OCI-LY1 (cell line): ENCODE results near the gene CNPY2.
A peak's percentile ranks its signal among the peaks of the same experiment; 100 is the strongest.

ENCODE experiments used
- H2AFZ ChIP-seq: fragments of 200-600 bp; sonication (generic), shearing (Covaris generic); 2 replicates; pipeline ENCODE4 v1.6.0; 2014; ENCODE audit warnings: antibody characterized with exemption, mild to moderate bottlenecking, low read length
- H3F3A ChIP-seq: fragments of 200-600 bp; sonication (generic), shearing (Covaris generic); 2 replicates; pipeline ENCODE4 v1.6.0; 2014; ENCODE audit warnings: mild to moderate bottlenecking, antibody characterized with exemption, low read length, moderate library complexity; ENCODE audit not compliant: insufficient read depth
- H3K27ac ChIP-seq: fragments of 200-600 bp; sonication (generic); 2 replicates; pipeline ENCODE4 v1.5.1; 2014; ENCODE audit warnings: low read length, mixed run types, mild to moderate bottlenecking, low read depth; ENCODE audit not compliant: poor library complexity, severe bottlenecking
- H3K27me3 ChIP-seq: fragments of 200-600 bp; sonication (generic); 2 replicates; pipeline ENCODE4 v1.6.0; 2014; ENCODE audit warnings: antibody characterized with exemption, mild to moderate bottlenecking, low read length, moderate library complexity; ENCODE audit not compliant: insufficient read depth
- H3K36me3 ChIP-seq: fragments of 200-600 bp; sonication (generic); 2 replicates; pipeline ENCODE4 v1.6.1; 2014; ENCODE audit warnings: mild to moderate bottlenecking, antibody characterized with exemption, low read length, moderate library complexity, mixed read lengths; ENCODE audit not compliant: insufficient read depth
- H3K4me1 ChIP-seq: fragments of 200-600 bp; sonication (generic); 2 replicates; pipeline ENCODE4 v1.5.1; 2014; ENCODE audit warnings: mild to moderate bottlenecking, low read length, moderate library complexity; ENCODE audit not compliant: insufficient read depth, severe bottlenecking
- H3K4me2 ChIP-seq: fragments of 200-600 bp; sonication (generic), shearing (Covaris generic); 2 replicates; pipeline ENCODE4 v1.6.1; 2014; ENCODE audit warnings: low read length
- H3K4me3 ChIP-seq: fragments of 200-600 bp; sonication (generic); 2 replicates; pipeline ENCODE4 v1.5.1; 2014; ENCODE audit warnings: low read length, low read depth, mild to moderate bottlenecking, mixed read lengths; ENCODE audit not compliant: poor library complexity, severe bottlenecking
- H3K79me2 ChIP-seq: fragments of 200-600 bp; shearing (Covaris generic); 2 replicates; pipeline ENCODE4 v1.6.1; 2016; ENCODE audit warnings: mixed run types, low read length, mixed read lengths; ENCODE audit not compliant: insufficient read depth
- H3K9ac ChIP-seq: fragments of 200-600 bp; sonication (generic), shearing (Covaris generic); 2 replicates; pipeline ENCODE4 v1.6.1; 2014; ENCODE audit warnings: mild to moderate bottlenecking, low read length, mixed read lengths
- H3K9me2 ChIP-seq: fragments of 200-600 bp; sonication (generic), shearing (Covaris generic); 2 replicates; pipeline ENCODE4 v1.6.1; 2014; ENCODE audit warnings: low read depth, mild to moderate bottlenecking, low read length, mixed read lengths
- H3K9me3 ChIP-seq: fragments of 200-600 bp; shearing (Covaris generic); 2 replicates; pipeline ENCODE4 v1.6.1; 2014; ENCODE audit warnings: low read length, mixed read lengths
- H4K20me1 ChIP-seq: fragments of 200-600 bp; sonication (generic), shearing (Covaris generic); 2 replicates; pipeline ENCODE4 v1.6.0; 2016; ENCODE audit warnings: mild to moderate bottlenecking, low read length; ENCODE audit not compliant: insufficient read depth
- EZH2 ChIP-seq: fragments of 200-600 bp; sonication (generic), shearing (Covaris generic); IDR thresholded peaks from 2 replicates; pipeline ENCODE4 v1.8.0; 2017; ENCODE audit warnings: borderline replicate concordance, mixed run types, mild to moderate bottlenecking, antibody characterized with exemption, low read length, moderate library complexity, mixed read lengths
- TF ChIP-seq, protein P1 (sequence below): fragments of 200-600 bp; sonication (generic), shearing (Covaris generic); IDR thresholded peaks from 2 replicates; pipeline ENCODE4 v1.5.1; 2017; ENCODE audit warnings: mild to moderate bottlenecking, antibody characterized with exemption, low read length, moderate library complexity, mixed read lengths

The CNPY2 gene

DNA sequence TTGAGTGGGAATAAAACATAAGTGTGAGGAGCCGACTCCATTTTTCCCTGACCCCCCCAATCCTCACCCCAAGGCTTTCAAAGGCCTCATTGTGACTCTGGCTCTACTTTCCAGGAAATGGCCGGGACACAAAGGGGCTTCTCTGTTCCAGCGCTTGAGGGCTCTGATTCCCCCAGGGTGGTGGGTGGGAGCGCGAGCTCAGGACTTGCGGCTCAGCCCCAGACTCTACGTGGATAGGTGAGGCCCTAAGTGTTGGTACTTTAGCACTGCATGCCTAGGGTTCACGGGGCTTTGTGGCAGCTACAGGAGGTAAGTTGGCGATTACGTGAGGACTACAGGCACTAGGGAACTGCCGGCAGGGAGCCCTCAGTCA lies 553 bp downstream of the CNPY2 start:
- no peaks in the 10 kb centered on the region for H4K20me1 ChIP-seq
- TF ChIP-seq, protein P1, sequence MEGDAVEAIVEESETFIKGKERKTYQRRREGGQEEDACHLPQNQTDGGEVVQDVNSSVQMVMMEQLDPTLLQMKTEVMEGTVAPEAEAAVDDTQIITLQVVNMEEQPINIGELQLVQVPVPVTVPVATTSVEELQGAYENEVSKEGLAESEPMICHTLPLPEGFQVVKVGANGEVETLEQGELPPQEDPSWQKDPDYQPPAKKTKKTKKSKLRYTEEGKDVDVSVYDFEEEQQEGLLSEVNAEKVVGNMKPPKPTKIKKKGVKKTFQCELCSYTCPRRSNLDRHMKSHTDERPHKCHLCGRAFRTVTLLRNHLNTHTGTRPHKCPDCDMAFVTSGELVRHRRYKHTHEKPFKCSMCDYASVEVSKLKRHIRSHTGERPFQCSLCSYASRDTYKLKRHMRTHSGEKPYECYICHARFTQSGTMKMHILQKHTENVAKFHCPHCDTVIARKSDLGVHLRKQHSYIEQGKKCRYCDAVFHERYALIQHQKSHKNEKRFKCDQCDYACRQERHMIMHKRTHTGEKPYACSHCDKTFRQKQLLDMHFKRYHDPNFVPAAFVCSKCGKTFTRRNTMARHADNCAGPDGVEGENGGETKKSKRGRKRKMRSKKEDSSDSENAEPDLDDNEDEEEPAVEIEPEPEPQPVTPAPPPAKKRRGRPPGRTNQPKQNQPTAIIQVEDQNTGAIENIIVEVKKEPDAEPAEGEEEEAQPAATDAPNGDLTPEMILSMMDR, result no peak
- no peak for TF ChIP-seq EZH2
- H3K9me2 ChIP-seq, result no peaks in the 10 kb centered on the region
- H2AFZ ChIP-seq, result no peak overlapping the region
- peak overlapping the region; percentile 88 for H3K9ac ChIP-seq
- H3K4me1 ChIP-seq, result peaks cover 18% of the 10 kb centered on the region
- H3K36me3 ChIP-seq, result peaks cover 36% of the 10 kb centered on the region
- H3K4me2 ChIP-seq, result peak overlapping the region; percentile 80
- no peaks in the 10 kb centered on the region for H3K9me3 ChIP-seq
- H3K27ac ChIP-seq, result peak overlapping the region; percentile 63
- H3K79me2 ChIP-seq, result peaks cover 4% of the 10 kb centered on the region; the same call in 1 of the 2 replicates
- H3K27me3 ChIP-seq, result no peaks in the 10 kb centered on the region
- peak overlapping the region; percentile 83 for H3K4me3 ChIP-seq
- H3F3A ChIP-seq, result no peaks in the 10 kb centered on the region

DNA sequence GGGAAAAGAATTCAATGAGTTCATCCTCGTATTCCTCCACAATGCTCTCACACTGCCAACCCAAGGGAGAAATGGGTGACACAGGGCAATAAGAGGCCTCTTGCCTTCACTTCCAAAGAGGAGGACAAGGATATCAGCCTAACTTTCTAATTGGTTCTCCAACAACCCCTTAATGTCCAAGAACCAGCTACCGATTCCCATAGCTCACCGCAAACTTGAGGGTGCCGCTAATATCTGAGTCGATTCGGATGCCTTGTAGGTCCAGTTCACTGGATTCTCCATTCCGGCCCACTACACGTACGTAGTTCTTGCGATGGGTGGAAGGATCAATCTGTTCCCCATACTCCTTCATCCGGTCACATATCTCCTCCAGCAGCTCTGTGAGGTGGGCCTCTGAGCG lies 4.8 kb downstream of the CNPY2 start:
- TF ChIP-seq, protein P1, result no peak
- TF ChIP-seq EZH2, result no peak
- H3K4me3 ChIP-seq, result no peak overlapping the region

DNA sequence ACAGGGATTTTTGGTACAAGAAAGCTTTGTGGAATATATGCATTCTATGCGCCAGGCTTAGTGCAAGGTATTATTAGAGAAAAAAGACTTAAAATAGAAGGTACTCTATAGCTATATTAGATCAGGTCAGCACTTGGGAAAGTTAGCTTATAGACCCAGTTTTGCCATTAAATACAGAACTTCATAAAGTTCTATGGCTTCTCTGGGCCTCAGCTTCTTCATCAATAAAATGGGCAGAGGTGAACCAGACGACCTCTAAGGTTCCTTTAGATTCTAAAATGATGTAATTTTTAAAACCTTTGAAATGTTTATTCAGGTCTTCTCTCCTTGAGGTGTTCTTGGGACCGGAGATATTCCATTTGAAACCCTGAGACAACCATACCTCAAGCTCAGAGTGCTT lies 7.1 kb downstream of the CNPY2 start:
- TF ChIP-seq EZH2, result no peak
- TF ChIP-seq, protein P1, result no peak
- Histone ChIP-seq H3K9me2 (no peaks in the 10 kb centered on the region), H3K36me3 (peaks cover 39% of the 10 kb centered on the region)

More for the DNA sequence above, 4.8 kb downstream of the CNPY2 start:
- Histone ChIP-seq H3K79me2 (peaks cover 4% of the 10 kb centered on the region; the same call in 1 of the 2 replicates), H3K9me3 (no peaks in the 10 kb centered on the region), H3K27ac (no peak overlapping the region), H3F3A (no peaks in the 10 kb centered on the region), H3K9me2 (no peaks in the 10 kb centered on the region), H3K4me2 (no peak overlapping the region), H3K4me1 (peaks cover 11% of the 10 kb centered on the region), H4K20me1 (no peaks in the 10 kb centered on the region), H2AFZ (no peak overlapping the region), H3K36me3 (peaks cover 48% of the 10 kb centered on the region), H3K27me3 (no peaks in the 10 kb centered on the region), H3K9ac (no peak overlapping the region)

More for the DNA sequence above, 7.1 kb downstream of the CNPY2 start:
- Histone ChIP-seq H3K9me3 (no peaks in the 10 kb centered on the region), H3F3A (no peaks in the 10 kb centered on the region), H4K20me1 (no peaks in the 10 kb centered on the region), H3K9ac (no peak overlapping the region), H3K4me2 (no peak overlapping the region), H3K4me3 (no peak overlapping the region), H3K79me2 (no peaks in the 10 kb centered on the region), H3K27me3 (no peaks in the 10 kb centered on the region), H3K27ac (no peak overlapping the region), H3K4me1 (no peaks in the 10 kb centered on the region), H2AFZ (no peak overlapping the region)
